HG02623 (cell line): ENCODE data around the gene SFTPB.
"Not testable (repeated sequence)": the region's sequence is repeated elsewhere in the genome, so short reads cannot be mapped to it uniquely, and the experiment has no call there.

Experiments
- ATAC-seq: cut with Tn5 transposase; IDR thresholded peaks from one replicate; pipeline ENCODE4 v1.9.1; 2021; ENCODE audit warnings: moderate library complexity; ENCODE audit not compliant: unreplicated experiment

Gene SFTPB

GRCh38 chr2:85615413-85615728 lies 52.6 kb downstream of the SFTPB start:
- no peak for ATAC-seq

DNA sequence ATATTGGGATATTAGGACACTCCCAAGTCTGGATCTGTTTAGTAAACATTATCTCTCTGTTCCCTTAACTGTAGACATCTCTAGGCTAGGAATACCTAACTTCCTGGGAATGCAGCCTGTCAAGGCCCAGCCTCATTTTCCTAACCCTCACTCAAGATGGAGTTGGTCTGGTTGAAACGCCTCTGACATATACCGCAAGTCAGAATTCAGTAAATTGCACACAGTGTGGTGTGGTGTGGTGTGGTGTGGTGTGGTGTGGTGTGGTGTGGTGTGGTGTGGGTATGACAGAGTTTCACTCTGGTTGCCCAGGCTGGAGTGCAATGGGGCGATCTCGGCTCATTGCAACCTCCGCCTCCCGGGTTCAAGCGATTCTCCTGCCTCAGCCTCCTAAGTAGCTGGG lies 53.2 kb downstream of the SFTPB start:
- ATAC-seq, result not testable (repeated sequence)

DNA sequence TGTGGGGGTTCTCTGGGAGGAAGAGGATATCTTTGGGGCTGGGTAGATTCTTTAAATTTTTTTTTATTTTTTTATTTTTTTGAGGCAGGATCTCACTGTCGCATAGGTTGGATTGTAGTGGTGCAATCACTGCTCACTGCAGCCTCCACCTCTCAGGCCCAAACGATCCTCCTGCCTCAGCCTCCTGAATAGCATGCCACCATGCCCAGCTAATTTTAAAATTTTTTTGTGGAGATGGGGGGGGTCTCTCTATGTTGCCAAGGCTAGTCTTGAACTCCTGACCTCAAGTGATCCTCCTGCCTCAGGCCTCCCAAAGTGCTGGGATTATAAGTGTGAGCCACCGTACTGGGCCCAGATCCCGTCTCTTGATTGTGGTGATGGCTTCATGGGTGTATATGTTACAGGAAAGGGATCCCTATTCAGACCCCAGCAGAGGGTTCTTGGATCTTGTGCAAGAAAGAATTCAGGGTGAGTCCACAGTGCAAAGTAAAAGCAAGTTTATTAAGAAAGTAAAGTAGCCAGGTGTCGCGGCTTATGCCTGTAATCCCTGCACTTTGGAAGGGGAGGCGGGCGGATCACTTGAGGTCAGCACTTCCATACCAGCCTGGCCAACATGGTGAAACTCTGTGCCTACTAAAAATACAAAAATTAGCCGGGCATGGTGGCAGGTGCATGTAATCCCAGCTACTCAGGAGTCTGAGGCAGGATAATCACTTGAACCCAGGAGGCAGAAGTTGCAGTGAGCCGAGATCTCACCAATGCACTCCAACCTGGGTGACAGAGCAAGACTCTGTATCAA lies 54.1 kb downstream of the SFTPB start:
- no peak for ATAC-seq

DNA sequence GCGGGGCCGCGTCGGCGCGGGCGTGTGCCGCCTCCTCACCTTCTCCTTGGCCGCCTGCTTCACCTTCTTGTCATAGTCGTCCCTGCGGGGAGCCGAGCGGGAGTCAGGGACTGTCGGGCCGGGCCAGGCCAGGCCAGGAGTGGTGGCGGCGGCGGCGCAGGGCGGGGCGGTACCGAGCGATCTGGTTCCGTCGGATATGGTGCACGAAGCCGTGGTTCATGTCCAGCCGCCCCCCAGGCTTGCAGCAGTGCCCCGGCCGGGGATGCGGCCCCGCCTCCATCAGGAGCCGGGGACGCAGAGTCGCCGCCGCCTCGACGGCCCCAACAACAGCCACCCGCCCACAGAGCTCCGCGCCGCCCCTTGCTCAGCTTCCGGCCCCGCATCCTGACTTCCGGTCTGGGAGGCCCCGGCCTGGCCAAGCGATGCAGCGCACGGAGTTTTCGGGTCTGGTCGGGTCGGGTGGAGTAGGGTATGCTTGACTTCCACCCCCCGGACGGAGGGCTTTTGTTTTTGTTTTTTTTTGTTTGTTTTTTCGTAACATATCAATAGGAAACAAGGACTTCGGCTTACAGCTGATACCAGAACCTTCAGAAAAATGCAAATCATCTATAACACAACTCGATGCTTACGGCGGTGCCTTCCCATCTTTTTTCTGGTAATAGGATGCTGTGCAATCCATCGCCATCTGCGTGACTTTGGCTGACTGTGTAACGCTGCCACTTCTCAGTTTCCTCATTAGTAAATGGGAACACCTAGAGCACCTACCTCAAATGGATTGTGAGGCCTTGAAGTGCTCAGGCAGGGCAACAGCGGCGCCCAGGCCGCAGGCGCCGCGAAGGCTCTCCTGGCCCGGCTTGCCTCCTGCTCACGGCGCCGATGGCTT lies 56.1 kb downstream of the SFTPB start, which contains the start of gene C2orf68:
Gene C2orf68 (minus strand): TSS at position 362 of the 883 bp plus-strand sequence. CDS start 82 bp downstream, at position 280.
- peak; percentile 68 for ATAC-seq

DNA sequence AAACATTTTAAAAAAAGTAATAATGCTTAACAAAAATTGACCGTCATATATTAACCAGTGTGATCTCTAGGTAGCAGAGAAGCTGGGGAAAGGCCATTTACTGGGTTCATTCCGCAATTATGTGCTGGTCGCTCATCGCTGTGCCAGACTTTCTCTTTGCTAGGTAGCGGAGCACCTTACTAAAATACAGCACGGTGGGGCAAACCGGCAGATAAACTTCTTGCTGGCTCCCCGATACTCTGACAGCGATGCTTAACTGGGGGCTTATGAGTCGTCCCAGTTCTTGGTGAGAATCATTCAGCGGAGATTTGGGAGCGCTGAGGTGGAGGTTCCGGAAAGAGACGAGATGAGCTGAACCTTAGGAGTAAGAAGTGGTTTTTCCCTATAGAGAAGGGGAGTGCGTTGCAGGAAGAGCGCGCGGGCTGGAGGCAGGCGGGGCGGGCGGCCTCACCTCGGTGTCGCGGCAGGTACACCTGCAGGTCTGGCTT lies 56.7 kb downstream of the SFTPB start:
- no peak for ATAC-seq
